ENCODE data around the gene PATL1.

PATL1 gene

GRCh38 chr11:59668950-59669610 is at the start of gene PATL1:
Gene PATL1, minus strand, starts transcription at chr11:59669037. Its CDS starts 142 bp downstream, at chr11:59668895.
- DNase-seq (ENCODE audit: low read depth) = peak; percentile 99
- peak within 1 kb of the TSS; percentile 82 for H3K4me3 ChIP-seq (ENCODE audit: low read depth, low read length)
- no peak for TF ChIP-seq CTCF (conservative IDR thresholded peaks at IDR 0.05; ENCODE audit: low read depth, low read length)

- no peak overlapping the region for H3K4me3 ChIP-seq (ENCODE audit: low read depth, low read length)
- DNase-seq (ENCODE audit: low read depth) = no peak
- TF ChIP-seq CTCF (conservative IDR thresholded peaks at IDR 0.05; ENCODE audit: low read depth, low read length) = no peak
These were observed 47.2 kb upstream of the PATL1 start for GRCh38 chr11:59716051-59716450.

- DNase-seq (ENCODE audit: low read depth) = no peak
- no peak for TF ChIP-seq CTCF (conservative IDR thresholded peaks at IDR 0.05; ENCODE audit: low read depth, low read length)
- no peak within 1 kb of the TSS for H3K4me3 ChIP-seq (ENCODE audit: low read depth, low read length)
These were observed 44.9 kb upstream of the PATL1 start, which contains the start of gene OR10V1 for GRCh38 chr11:59713745-59714144. Gene OR10V1, minus strand, starts transcription at chr11:59713845. Its CDS starts 0 bp downstream, at chr11:59713845.

GRCh38 chr11:59710136-59710847 is 41.5 kb upstream of the PATL1 start:
- no peak for DNase-seq (ENCODE audit: low read depth)
- no peak overlapping the region for H3K4me3 ChIP-seq (ENCODE audit: low read depth, low read length)
- no peak for TF ChIP-seq CTCF (conservative IDR thresholded peaks at IDR 0.05; ENCODE audit: low read depth, low read length)

GRCh38 chr11:59708537-59708936 is 39.7 kb upstream of the PATL1 start:
- TF ChIP-seq CTCF (conservative IDR thresholded peaks at IDR 0.05; ENCODE audit: low read depth, low read length) = no peak
- DNase-seq (ENCODE audit: low read depth) = peak; percentile 27

GRCh38 chr11:59707371-59707770 is 38.5 kb upstream of the PATL1 start:
- DNase-seq (ENCODE audit: low read depth) = no peak
- no peak overlapping the region for H3K4me3 ChIP-seq (ENCODE audit: low read depth, low read length)
- no peak for TF ChIP-seq CTCF (conservative IDR thresholded peaks at IDR 0.05; ENCODE audit: low read depth, low read length)

More at GRCh38 chr11:59708537-59708936, 39.7 kb upstream of the PATL1 start:
- H3K4me3 ChIP-seq (ENCODE audit: low read depth, low read length) = no peak overlapping the region

Data from choroid plexus epithelial cell (primary cell).